ENCODE measurements around the gene KRI1.

GRCh38 chr19:10533646-10534386, 32.0 kb downstream of the KRI1 start:
- no peak for TF ChIP-seq CTCF (IDR thresholded peaks at IDR 0.05)
- no peak for TF ChIP-seq POLR2A (IDR thresholded peaks at IDR 0.05)
